IPS DF 4.7 (cell line): ENCODE data around the gene CLASRP.
"Not testable (repeated sequence)": the region's sequence is repeated elsewhere in the genome, so short reads cannot be mapped to it uniquely, and the experiment has no call there.

Experiments
- DNase-seq: peaks from one replicate; pipeline ENCODE4 v3.0.0-alpha.2; 2013; ENCODE audit warnings: low spot score; ENCODE audit errors: extremely low read depth

CLASRP gene

DNA sequence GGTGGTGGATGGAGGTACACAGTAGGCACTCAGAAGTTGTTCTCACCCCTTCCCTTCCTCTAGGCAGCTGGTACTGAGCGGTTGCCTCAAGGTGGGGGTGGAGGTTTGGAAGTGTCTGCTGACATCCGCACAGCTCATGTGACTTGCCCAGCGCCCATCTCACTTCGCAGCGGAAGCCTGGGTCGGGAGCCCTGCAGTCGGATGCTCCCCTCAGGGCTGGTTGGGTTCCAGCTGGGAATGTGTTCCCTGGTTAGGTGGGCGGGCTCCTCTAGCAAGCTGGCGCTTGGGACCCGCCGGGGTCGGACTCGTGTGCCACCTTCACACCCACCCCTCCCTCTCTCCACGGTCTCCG lies 64.3 kb downstream of the CLASRP start:
- DNase-seq, result no peak

DNA sequence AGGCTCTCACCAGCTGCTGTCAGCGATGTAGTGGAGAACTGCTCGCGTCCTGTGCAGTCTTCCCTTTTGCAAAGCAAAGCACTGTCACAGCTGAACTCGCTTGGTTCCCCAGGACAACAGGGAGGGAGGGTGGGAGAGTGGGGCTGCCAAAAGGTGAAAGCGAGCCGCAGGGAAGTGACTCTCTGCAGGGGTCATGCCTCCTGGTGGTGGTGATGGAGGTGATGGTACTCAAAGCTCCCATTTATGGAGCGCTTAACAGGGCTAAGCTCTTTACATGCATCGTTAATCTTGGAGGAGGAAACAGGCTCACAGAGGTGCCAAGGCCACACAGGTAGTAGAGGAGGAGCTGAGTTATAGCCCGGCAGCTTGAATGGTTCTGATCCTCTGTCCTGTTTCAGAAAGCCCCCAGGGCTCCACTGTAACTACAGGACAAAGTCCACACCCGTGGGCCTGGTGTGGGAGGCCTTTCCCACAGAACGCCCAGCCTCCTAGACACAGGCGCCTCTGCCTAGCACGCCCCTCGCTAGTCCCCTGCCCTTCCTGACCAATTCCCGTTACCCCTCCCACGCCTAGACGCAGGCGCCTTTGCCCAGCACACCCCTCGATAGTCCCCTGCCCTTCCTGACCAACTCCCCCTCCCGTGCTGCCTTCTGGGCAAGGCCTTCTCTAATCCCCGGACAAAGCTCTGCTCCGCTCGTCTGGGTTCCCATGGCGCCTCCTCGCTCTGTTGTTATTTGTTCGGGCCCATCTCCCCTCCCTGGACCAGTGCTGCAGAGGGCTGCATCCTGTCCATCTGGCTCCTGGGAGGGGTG lies 64.9 kb downstream of the CLASRP start:
- no peak for DNase-seq

DNA sequence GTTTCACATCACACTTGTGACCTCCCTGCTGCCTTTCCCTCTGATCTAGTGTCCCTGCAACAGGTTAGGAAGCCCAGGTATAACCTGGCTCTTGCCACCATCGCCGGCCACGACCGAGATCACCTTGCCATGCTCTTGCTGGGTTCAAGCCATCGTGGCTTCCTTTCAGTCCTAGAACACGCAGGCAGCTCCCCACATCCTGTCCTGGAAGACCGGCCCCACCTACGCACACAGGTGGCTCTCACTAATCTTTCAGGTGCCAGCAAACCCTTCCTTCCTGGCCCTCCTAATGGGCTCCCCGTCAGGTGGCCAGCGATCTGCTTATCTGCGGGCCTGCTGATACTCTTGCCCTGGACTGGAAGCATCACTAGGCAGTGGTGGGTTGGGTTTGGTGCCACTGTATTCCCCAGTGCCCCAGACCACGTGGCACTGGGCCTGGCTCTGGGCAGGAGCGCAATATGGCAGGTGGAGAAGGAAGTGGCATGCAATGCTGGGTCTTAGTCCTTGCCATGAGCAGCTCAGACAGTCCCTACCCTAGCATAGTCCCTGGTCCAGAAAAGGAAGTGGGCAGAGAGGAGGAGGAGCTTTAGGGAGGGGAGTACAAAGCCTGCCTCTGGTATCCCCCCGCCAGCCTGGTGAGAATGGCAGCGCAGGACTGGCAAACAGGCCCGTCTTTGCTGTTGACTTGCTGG lies 66.0 kb downstream of the CLASRP start:
- DNase-seq, result no peak

DNA sequence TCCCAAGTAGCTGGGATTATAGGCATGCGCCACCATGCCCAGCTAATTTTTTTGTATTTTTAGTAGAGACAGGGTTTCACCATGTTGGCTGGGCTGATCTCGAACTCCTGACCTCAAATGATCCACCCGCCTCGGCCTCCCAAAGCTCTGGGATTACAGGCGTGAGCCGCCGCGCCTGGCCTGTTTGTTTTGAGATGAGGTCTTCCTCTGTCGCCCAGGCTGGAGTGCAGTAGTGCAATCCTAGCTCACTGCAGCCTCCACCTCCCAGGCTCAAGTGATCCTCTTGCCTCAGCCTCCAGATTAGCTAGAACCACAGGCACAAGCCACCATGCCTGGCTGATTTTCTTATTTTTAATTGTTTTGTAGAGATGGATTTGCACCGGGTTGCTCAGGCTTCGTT lies 67.5 kb downstream of the CLASRP start:
- not testable (repeated sequence) for DNase-seq

DNA sequence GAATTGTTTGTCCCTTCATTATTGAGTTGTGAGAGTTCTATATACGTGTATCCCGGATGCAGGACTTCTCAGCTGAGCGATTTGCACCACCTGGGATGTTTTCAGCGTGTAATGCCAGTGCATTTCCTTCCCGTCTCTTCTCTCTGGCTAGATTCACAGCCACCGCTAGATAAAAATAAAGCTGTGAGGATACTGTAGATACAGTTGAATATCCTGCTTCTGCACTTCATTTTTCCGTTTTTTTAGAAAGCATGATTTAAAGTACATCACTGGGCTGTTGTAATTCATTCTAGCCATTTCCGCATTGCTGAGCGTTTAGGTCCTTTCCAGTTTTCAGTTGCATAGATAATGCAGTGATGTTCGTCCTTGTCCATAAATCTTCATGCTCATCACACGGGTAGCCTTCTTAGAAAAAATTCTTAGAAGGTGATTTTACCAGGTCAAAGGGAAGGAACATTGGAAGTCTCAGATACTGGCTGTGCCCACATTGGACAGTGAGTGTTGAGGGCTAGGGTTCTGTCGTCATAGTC lies 68.8 kb downstream of the CLASRP start:
- no peak for DNase-seq

DNA sequence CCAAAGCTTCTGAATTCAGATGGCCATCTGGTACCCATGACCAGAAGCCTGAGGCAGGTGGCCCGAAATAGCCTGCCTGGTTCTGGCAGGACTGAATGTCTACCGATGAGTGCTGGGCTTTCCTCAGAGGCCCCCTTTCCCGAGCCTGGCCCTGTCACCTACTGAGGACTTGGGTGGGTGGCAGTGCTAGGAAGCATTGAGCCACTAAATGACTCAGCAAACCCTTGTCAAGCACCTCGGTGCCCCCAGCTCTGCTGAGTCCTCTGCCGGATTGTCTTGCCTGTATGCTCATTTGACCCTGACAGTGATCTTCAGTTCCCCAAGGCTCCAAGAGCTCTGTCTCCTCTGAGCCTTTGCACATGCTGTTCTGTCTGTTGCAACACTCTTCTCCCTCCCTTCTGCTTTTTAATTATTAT lies 72.0 kb downstream of the CLASRP start:
- no peak for DNase-seq

DNA sequence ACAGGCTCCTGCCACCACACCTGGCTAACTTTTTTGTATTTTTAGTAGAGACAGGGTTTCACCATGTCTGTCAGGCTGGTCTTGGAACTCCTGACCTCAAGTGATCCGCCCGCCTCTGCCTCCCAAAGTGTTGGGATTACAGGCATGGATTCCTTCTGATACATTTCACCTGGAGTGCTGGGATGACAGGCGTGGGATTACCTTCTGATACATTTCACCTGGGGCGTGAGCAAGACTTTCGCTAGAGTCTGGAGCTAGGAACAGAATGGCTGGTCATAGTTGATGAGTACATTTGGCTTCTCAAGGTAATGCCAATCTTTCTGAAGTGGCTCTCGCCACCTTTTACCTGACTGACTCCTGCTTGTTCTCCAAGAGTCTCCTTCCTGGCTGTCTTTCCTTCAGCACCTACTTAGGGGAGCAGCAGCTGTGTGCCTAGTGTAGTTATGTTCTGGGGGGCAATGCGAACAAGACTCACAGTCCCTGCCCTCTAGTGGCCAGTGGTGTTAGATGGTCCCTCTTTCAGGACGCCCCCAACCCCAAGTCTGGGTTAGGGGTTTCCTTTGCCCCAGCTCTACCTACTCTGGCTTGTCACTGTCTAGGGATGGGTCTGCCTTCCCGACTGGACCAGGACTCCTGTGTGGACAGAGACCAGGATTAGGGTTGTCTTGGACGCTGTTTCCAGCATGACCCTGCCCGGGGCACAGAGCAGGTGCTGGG lies 73.4 kb downstream of the CLASRP start:
- DNase-seq, result no peak

DNA sequence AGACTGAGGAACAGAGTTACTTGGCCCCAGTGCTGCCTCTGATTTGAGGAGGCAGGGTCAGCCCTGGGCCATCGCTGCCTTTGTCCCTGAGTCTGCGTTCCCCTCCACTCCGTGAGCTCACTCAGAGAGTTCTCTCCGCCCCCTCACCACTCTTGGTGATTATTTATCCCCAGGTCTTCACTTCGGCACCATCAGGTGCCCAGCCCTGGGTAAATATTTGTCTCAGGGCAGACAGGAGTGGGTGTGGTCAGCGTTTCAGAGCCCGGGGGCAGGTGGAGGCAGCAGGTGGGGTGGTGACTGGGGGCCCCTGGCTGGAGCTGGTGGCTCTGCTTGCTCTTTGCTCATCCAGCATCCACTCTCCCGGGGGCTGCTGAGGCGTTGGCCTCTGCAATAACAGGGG lies 74.8 kb downstream of the CLASRP start:
- DNase-seq, result no peak

DNA sequence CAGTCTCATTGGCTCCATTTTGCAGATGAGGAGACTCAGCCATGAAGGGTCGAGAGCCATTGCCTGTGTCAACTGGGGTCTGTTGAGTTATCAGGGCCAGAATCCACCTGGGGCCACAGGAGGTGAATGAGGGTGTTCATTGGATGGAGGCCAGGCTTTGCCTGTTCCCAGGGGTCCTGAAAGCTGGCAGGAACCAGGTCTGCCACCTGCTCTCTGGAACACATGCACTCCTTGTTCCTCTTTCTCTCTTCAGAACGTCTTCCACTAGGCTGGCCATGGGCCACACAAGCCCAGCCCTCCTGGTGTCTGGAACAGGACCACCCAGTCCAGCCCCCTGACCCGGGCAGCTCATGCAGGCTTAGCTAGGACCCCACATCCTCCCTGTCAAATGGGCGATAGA lies 75.3 kb downstream of the CLASRP start:
- no peak for DNase-seq

DNA sequence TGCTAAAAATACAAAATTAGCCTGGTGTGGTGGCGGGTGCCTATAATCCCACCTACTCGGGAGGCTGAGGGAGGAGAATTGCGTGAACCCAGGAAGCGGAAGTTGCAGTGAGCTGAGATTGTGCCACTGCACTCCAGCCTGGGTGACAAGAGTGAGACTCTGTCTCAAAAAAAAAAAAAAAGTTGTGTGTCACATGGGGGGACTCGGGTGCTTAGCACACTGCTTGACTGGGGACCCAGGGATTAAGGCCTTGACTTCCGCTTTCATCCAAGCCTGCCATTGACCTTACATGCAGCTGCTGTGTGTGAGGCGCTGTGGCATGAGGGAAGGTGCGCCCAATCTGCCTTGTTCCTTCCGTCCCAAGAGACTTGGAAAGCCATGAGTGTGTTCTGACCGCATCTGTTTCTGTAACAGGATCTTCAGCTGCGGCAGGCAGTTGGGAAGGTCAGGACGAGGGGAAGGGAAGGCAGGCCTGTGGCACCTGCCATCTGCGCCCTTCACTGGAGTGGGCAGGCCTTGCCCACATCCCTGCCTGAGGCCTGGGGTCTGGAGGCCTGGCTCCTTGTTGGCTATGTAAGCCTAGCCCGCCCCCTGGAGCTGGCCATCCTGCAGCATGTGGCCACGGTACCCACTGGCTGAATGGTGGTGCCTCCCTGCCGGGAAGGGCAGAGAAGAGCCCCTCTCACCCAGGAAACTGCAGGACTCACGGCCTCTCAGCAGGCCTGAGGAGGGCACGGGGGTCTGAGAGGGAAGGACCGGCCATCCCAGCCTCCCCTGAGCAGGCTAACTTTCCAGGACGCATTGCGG lies 77.2 kb downstream of the CLASRP start:
- no peak for DNase-seq

DNA sequence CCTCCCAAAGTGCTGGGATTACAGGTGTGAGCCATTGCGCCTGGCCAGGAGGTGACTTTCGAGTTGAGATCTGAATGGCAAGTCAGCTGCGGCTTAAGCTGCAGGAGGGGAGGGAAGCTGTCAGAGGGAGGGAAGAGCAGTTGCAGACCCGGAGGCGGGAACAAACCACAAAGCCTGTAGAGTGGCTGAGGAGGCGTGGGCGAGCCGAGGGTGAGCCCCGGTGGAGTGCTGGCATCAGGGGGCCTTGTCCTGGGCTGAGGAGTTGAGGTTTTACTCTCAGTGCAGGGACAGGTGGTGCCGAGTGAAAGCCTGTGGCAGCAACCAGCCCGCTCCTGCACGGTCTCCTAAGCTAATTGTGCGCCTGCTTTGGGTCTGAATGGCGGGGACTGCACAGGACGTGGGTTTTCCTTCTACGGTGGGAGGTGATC lies 78.3 kb downstream of the CLASRP start:
- DNase-seq, result no peak

DNA sequence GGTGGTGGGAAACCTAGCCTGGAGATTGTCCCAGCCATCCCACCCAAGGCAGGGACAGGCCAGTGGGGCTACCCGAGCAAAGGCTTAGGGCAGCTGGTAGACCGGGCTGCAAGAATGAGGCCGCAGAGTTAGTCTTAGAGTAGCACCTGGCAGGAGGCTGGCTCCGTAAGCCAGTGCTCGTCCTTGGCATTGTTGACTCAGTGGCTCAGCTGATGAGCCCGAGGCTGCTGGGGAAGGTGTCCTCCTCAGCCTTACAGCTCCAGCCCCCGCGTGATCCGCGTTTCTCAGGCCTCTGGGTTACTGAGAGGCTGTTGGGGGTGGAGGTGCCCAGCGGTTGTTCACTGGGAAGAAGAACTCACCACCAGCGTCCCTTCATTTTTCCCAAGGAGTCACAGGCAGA lies 78.8 kb downstream of the CLASRP start:
- DNase-seq, result no peak

DNA sequence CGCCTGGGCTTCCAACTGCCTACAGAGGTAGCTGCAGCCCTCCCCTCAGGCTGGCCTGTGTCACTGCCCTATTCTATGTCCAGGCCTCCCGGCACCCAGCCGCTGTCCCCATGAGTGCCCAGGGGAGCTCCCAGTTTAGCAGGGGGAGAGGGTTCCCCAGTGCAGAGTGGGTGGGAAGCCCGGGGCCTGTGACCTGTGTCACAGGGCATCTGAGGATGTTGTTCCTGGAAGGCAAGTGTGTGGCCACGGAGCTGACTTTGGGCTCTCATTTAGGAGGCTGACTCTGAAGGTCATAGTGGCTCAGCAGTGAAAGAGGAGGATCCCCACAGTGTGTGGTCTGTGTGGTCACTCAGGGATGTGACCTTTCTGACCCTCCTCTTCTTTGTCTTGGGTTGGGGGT lies 79.3 kb downstream of the CLASRP start:
- no peak for DNase-seq

DNA sequence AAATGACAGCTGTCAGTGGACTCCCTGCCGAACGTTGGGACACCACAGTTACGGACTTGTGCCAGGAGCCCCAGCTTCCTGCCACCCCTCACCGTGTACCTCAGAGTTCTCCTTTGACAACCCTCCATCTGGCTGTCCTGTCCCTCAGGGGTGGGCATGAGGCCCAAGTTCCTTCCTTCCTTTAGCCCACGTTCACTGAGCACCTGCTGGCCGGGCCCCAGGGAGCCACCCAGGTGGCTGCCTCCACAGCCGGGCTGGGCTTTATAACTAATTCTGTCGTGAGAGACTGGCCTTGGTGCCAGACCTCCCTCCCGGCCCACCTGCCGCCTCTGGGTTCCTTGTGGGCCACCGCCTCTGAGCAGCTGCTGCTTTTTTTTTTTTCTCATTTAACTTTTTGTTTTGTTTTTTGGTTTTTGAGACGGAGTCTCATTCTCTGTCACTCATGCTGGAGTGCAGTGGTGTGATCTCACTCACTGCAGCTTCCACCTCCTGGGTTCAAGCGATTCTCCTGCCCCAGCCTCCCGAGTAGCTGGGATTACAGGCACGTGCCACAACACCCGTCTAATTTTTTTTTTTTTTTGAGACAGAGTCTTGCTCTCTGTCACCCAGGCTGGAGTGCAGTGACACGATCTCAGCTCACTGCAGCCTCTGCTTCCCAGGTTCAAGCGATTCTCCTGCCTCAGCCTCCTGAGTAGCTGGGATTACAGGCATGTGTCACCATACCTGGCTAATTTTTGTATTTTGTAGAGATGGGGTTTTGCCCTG lies 79.9 kb downstream of the CLASRP start:
- not testable (repeated sequence) for DNase-seq

DNA sequence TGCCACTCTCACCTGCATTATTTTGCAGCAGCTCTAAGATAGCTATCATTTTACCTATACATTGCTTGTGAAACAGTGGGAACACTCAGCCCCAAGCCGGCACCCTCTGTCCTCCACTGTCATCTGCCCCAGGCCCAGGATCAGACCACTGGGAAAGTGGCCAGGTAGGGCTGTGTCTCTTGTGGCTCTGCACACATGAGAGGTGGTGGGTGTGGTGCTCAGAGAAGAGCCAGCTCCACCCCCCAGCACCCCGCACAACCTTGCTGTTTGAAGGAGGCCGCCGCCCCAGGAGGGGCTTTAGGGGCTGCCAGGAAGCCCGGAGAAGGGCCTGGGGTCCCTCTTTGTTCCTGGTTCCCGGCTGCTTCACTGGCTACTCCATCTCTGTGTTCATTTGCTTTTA lies 80.7 kb downstream of the CLASRP start:
- no peak for DNase-seq
